Esophagus squamous epithelium (tissue), 4 donors: Measurements from ENCODE around the gene TRERF1.

Experiments
- POLR2A ChIP-seq, 4 donors: fragments of 450-650 bp; IDR thresholded peaks; one replicate each; pipeline ENCODE4 v1.6.1; 2017; ENCODE audit warnings: antibody characterized with exemption in 4 of 4, mild to moderate bottlenecking in 4 of 4, moderate library complexity in 3 of 4
- TF ChIP-seq, protein P1 (sequence below), 6 experiments: fragments of 450-650 bp in 4 of 6; fragments of 200-600 bp in 2 of 6; sonication (generic) in 2 of 6; IDR thresholded peaks; one replicate each; pipeline ENCODE4 v1.5.1; 2016 to 2019; ENCODE audit warnings: antibody characterized with exemption in 6 of 6, mild to moderate bottlenecking in 4 of 6, moderate library complexity in 4 of 6

DNA sequence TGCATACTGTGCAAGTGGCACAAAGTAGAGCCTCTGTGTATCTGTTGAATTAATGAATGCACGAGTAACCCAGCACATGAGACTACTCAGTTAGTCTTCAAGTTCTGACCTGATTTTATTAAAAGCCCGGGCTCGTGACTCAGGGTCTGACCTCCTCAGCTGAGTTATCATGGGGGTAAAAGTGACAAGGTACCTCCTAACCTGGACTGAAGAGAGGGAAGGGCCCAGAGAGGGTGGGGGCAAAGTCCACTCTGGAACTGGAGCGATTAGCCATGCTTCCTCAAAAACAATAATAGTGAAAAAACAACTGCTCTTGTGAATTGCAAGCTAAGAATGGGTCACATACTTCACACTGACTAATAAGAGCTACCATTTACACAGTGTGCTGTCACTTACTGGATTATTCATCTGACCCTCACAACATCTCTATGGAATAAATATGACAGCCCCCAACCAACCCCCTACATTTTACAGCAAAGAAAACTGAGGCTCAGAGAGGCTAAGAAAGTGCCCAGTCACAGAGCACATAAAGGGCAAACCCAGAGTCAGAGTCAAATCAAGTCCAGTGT is 26.7 kb downstream of the TRERF1 start:
- TF ChIP-seq, protein P1, sequence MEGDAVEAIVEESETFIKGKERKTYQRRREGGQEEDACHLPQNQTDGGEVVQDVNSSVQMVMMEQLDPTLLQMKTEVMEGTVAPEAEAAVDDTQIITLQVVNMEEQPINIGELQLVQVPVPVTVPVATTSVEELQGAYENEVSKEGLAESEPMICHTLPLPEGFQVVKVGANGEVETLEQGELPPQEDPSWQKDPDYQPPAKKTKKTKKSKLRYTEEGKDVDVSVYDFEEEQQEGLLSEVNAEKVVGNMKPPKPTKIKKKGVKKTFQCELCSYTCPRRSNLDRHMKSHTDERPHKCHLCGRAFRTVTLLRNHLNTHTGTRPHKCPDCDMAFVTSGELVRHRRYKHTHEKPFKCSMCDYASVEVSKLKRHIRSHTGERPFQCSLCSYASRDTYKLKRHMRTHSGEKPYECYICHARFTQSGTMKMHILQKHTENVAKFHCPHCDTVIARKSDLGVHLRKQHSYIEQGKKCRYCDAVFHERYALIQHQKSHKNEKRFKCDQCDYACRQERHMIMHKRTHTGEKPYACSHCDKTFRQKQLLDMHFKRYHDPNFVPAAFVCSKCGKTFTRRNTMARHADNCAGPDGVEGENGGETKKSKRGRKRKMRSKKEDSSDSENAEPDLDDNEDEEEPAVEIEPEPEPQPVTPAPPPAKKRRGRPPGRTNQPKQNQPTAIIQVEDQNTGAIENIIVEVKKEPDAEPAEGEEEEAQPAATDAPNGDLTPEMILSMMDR (IDR thresholded peaks at IDR 0.05), result no peak
- TF ChIP-seq POLR2A (IDR thresholded peaks at IDR 0.05), result no peak
